ENCODE data around the gene FIGN. TPM values are rescaled to one million over a fixed set of nuclear protein-coding genes. Genes with fewer than 3 reads are reported as not detected.

FIGN gene
- total RNA-seq, 1 donor from 2014 or later, result 1.0 TPM

- Histone ChIP-seq H3K27me3 (ENCODE audit: control insufficient read depth in 3 of 3, insufficient read depth in 3 of 3, low read length in 3 of 3) (no peaks in the 10 kb centered on the region), H3K27ac (ENCODE audit: low read depth, low read length) (peak overlapping the region; percentile 48), H3K9me3 (ENCODE audit: control insufficient read depth in 3 of 3, low read length in 3 of 3) (no peaks in the 10 kb centered on the region), H3K4me1 (ENCODE audit: control insufficient read depth in 3 of 3, insufficient read depth in 3 of 3, low read length in 3 of 3) (no peaks in the 10 kb centered on the region), H3K36me3 (ENCODE audit: control insufficient read depth in 3 of 3, insufficient read depth in 3 of 3, low read length in 3 of 3) (no peaks in the 10 kb centered on the region), H3K9ac (ENCODE audit: low read depth in 1 of 3, low read length in 3 of 3) (no peak overlapping the region), H3K4me3 (ENCODE audit: low read length in 3 of 3) (peak overlapping the region in 1 of 3 donors; percentile 28)
Measured at GRCh38 chr2:163730556-163730955, 5.3 kb downstream of the FIGN start.

GRCh38 chr2:163729636-163730273 lies 6.1 kb downstream of the FIGN start:
- Histone ChIP-seq H3K9me3 (ENCODE audit: control insufficient read depth in 3 of 3, low read length in 3 of 3) (no peaks in the 10 kb centered on the region), H3K4me3 (ENCODE audit: low read length in 3 of 3) (no peak overlapping the region), H3K27me3 (ENCODE audit: control insufficient read depth in 3 of 3, insufficient read depth in 3 of 3, low read length in 3 of 3) (no peaks in the 10 kb centered on the region), H3K36me3 (ENCODE audit: control insufficient read depth in 3 of 3, insufficient read depth in 3 of 3, low read length in 3 of 3) (no peaks in the 10 kb centered on the region), H3K9ac (ENCODE audit: low read depth in 1 of 3, low read length in 3 of 3) (no peak overlapping the region), H3K27ac (ENCODE audit: low read depth, low read length) (peak overlapping the region; percentile 48), H3K4me1 (ENCODE audit: control insufficient read depth in 3 of 3, insufficient read depth in 3 of 3, low read length in 3 of 3) (no peaks in the 10 kb centered on the region)

- H3K9ac ChIP-seq (ENCODE audit: low read depth in 1 of 3, low read length in 3 of 3), result no peak overlapping the region
- H3K36me3 ChIP-seq (ENCODE audit: control insufficient read depth in 3 of 3, insufficient read depth in 3 of 3, low read length in 3 of 3), result no peaks in the 10 kb centered on the region
- H3K9me3 ChIP-seq (ENCODE audit: control insufficient read depth in 3 of 3, low read length in 3 of 3), result no peaks in the 10 kb centered on the region
- H3K4me1 ChIP-seq (ENCODE audit: control insufficient read depth in 3 of 3, insufficient read depth in 3 of 3, low read length in 3 of 3), result no peaks in the 10 kb centered on the region
- H3K4me3 ChIP-seq (ENCODE audit: low read length in 3 of 3), result no peak overlapping the region
- no peaks in the 10 kb centered on the region for H3K27me3 ChIP-seq (ENCODE audit: control insufficient read depth in 3 of 3, insufficient read depth in 3 of 3, low read length in 3 of 3)
- no peak overlapping the region for H3K27ac ChIP-seq (ENCODE audit: low read depth, low read length)
Measured at GRCh38 chr2:163723881-163724280, 11.9 kb downstream of the FIGN start.

- Histone ChIP-seq H3K27ac (ENCODE audit: low read depth, low read length) (no peak overlapping the region), H3K9ac (ENCODE audit: low read depth in 1 of 3, low read length in 3 of 3) (no peak overlapping the region), H3K36me3 (ENCODE audit: control insufficient read depth in 3 of 3, insufficient read depth in 3 of 3, low read length in 3 of 3) (no peaks in the 10 kb centered on the region), H3K4me3 (ENCODE audit: low read length in 3 of 3) (no peak overlapping the region), H3K9me3 (ENCODE audit: control insufficient read depth in 3 of 3, low read length in 3 of 3) (no peaks in the 10 kb centered on the region), H3K4me1 (ENCODE audit: control insufficient read depth in 3 of 3, insufficient read depth in 3 of 3, low read length in 3 of 3) (no peaks in the 10 kb centered on the region), H3K27me3 (ENCODE audit: control insufficient read depth in 3 of 3, insufficient read depth in 3 of 3, low read length in 3 of 3) (no peaks in the 10 kb centered on the region)
Measured at GRCh38 chr2:163723348-163723747, 12.5 kb downstream of the FIGN start.

GRCh38 chr2:163719331-163719730 lies 16.5 kb downstream of the FIGN start:
- H3K4me3 ChIP-seq (ENCODE audit: low read length in 3 of 3), result no peak overlapping the region

GRCh38 chr2:163717993-163718680 lies 17.7 kb downstream of the FIGN start:
- Histone ChIP-seq H3K4me3 (ENCODE audit: low read length in 3 of 3) (peak overlapping the region in 1 of 3 donors; percentile 14), H3K9ac (ENCODE audit: low read depth in 1 of 3, low read length in 3 of 3) (no peak overlapping the region), H3K4me1 (ENCODE audit: control insufficient read depth in 3 of 3, insufficient read depth in 3 of 3, low read length in 3 of 3) (peaks cover 0 to 6% (median 0%) of the 10 kb centered on the region in 3 donors)

More at GRCh38 chr2:163719331-163719730, 16.5 kb downstream of the FIGN start:
- no peaks in the 10 kb centered on the region for H3K9me3 ChIP-seq (ENCODE audit: control insufficient read depth in 3 of 3, low read length in 3 of 3)
- H3K9ac ChIP-seq (ENCODE audit: low read depth in 1 of 3, low read length in 3 of 3), result no peak overlapping the region
- no peaks in the 10 kb centered on the region for H3K36me3 ChIP-seq (ENCODE audit: control insufficient read depth in 3 of 3, insufficient read depth in 3 of 3, low read length in 3 of 3)
- no peak overlapping the region for H3K27ac ChIP-seq (ENCODE audit: low read depth, low read length)
- no peaks in the 10 kb centered on the region for H3K27me3 ChIP-seq (ENCODE audit: control insufficient read depth in 3 of 3, insufficient read depth in 3 of 3, low read length in 3 of 3)
- H3K4me1 ChIP-seq (ENCODE audit: control insufficient read depth in 3 of 3, insufficient read depth in 3 of 3, low read length in 3 of 3), result peaks cover 0 to 6% (median 0%) of the 10 kb centered on the region in 3 donors

GRCh38 chr2:163717515-163717914 lies 18.3 kb downstream of the FIGN start:
- no peak overlapping the region for H3K27ac ChIP-seq (ENCODE audit: low read depth, low read length)
- H3K9ac ChIP-seq (ENCODE audit: low read depth in 1 of 3, low read length in 3 of 3), result no peak overlapping the region
- no peaks in the 10 kb centered on the region for H3K27me3 ChIP-seq (ENCODE audit: control insufficient read depth in 3 of 3, insufficient read depth in 3 of 3, low read length in 3 of 3)
- H3K9me3 ChIP-seq (ENCODE audit: control insufficient read depth in 3 of 3, low read length in 3 of 3), result no peaks in the 10 kb centered on the region
- H3K4me3 ChIP-seq (ENCODE audit: low read length in 3 of 3), result no peak overlapping the region
- H3K4me1 ChIP-seq (ENCODE audit: control insufficient read depth in 3 of 3, insufficient read depth in 3 of 3, low read length in 3 of 3), result peaks cover 0 to 6% (median 0%) of the 10 kb centered on the region in 3 donors
- H3K36me3 ChIP-seq (ENCODE audit: control insufficient read depth in 3 of 3, insufficient read depth in 3 of 3, low read length in 3 of 3), result no peaks in the 10 kb centered on the region

More at GRCh38 chr2:163717993-163718680, 17.7 kb downstream of the FIGN start:
- Histone ChIP-seq H3K27me3 (ENCODE audit: control insufficient read depth in 3 of 3, insufficient read depth in 3 of 3, low read length in 3 of 3) (no peaks in the 10 kb centered on the region), H3K36me3 (ENCODE audit: control insufficient read depth in 3 of 3, insufficient read depth in 3 of 3, low read length in 3 of 3) (no peaks in the 10 kb centered on the region), H3K9me3 (ENCODE audit: control insufficient read depth in 3 of 3, low read length in 3 of 3) (no peaks in the 10 kb centered on the region), H3K27ac (ENCODE audit: low read depth, low read length) (no peak overlapping the region)

GRCh38 chr2:163716101-163716500 lies 19.7 kb downstream of the FIGN start:
- no peak overlapping the region for H3K9ac ChIP-seq (ENCODE audit: low read depth in 1 of 3, low read length in 3 of 3)
- H3K4me1 ChIP-seq (ENCODE audit: control insufficient read depth in 3 of 3, insufficient read depth in 3 of 3, low read length in 3 of 3), result peaks cover 0 to 6% (median 0%) of the 10 kb centered on the region in 3 donors
- H3K36me3 ChIP-seq (ENCODE audit: control insufficient read depth in 3 of 3, insufficient read depth in 3 of 3, low read length in 3 of 3), result no peaks in the 10 kb centered on the region

GRCh38 chr2:163715668-163716067 lies 20.1 kb downstream of the FIGN start:
- no peak overlapping the region for H3K4me3 ChIP-seq (ENCODE audit: low read length in 3 of 3)
- no peaks in the 10 kb centered on the region for H3K9me3 ChIP-seq (ENCODE audit: control insufficient read depth in 3 of 3, low read length in 3 of 3)
- no peak overlapping the region for H3K27ac ChIP-seq (ENCODE audit: low read depth, low read length)
- H3K27me3 ChIP-seq (ENCODE audit: control insufficient read depth in 3 of 3, insufficient read depth in 3 of 3, low read length in 3 of 3), result no peaks in the 10 kb centered on the region
- H3K4me1 ChIP-seq (ENCODE audit: control insufficient read depth in 3 of 3, insufficient read depth in 3 of 3, low read length in 3 of 3), result peaks cover 0 to 6% (median 0%) of the 10 kb centered on the region in 3 donors
- H3K9ac ChIP-seq (ENCODE audit: low read depth in 1 of 3, low read length in 3 of 3), result no peak overlapping the region
- H3K36me3 ChIP-seq (ENCODE audit: control insufficient read depth in 3 of 3, insufficient read depth in 3 of 3, low read length in 3 of 3), result no peaks in the 10 kb centered on the region

More at GRCh38 chr2:163716101-163716500, 19.7 kb downstream of the FIGN start:
- Histone ChIP-seq H3K27ac (ENCODE audit: low read depth, low read length) (no peak overlapping the region), H3K4me3 (ENCODE audit: low read length in 3 of 3) (no peak overlapping the region), H3K27me3 (ENCODE audit: control insufficient read depth in 3 of 3, insufficient read depth in 3 of 3, low read length in 3 of 3) (no peaks in the 10 kb centered on the region), H3K9me3 (ENCODE audit: control insufficient read depth in 3 of 3, low read length in 3 of 3) (no peaks in the 10 kb centered on the region)

GRCh38 chr2:163715199-163715598 lies 20.6 kb downstream of the FIGN start:
- peaks cover 0 to 6% (median 0%) of the 10 kb centered on the region in 3 donors for H3K4me1 ChIP-seq (ENCODE audit: control insufficient read depth in 3 of 3, insufficient read depth in 3 of 3, low read length in 3 of 3)
- H3K36me3 ChIP-seq (ENCODE audit: control insufficient read depth in 3 of 3, insufficient read depth in 3 of 3, low read length in 3 of 3), result no peaks in the 10 kb centered on the region
- H3K4me3 ChIP-seq (ENCODE audit: low read length in 3 of 3), result no peak overlapping the region
- H3K9me3 ChIP-seq (ENCODE audit: control insufficient read depth in 3 of 3, low read length in 3 of 3), result no peaks in the 10 kb centered on the region
- H3K27ac ChIP-seq (ENCODE audit: low read depth, low read length), result no peak overlapping the region
- H3K27me3 ChIP-seq (ENCODE audit: control insufficient read depth in 3 of 3, insufficient read depth in 3 of 3, low read length in 3 of 3), result no peaks in the 10 kb centered on the region
- no peak overlapping the region for H3K9ac ChIP-seq (ENCODE audit: low read depth in 1 of 3, low read length in 3 of 3)
